ENCODE measurements around the gene ATP2A1.
"Not testable (repeated sequence)": the region's sequence is repeated elsewhere in the genome, so short reads cannot be mapped to it uniquely, and the experiment has no call there.

Gene ATP2A1

GRCh38 chr16:28880955-28881354 is 2.7 kb downstream of the ATP2A1 start:
- DNase-seq (ENCODE audit: low read depth in 1 of 2, low spot score in 1 of 2): no peak

- not testable (repeated sequence) for DNase-seq (ENCODE audit: low read depth in 1 of 2, low spot score in 1 of 2)
These were observed 3.3 kb downstream of the ATP2A1 start for GRCh38 chr16:28881565-28881964.

- DNase-seq (ENCODE audit: low read depth in 1 of 2, low spot score in 1 of 2): no peak
These were observed 4.4 kb downstream of the ATP2A1 start for GRCh38 chr16:28882551-28883160.

GRCh38 chr16:28883221-28883996 is 5.1 kb downstream of the ATP2A1 start:
- no peak for DNase-seq (ENCODE audit: low read depth in 1 of 2, low spot score in 1 of 2)

- DNase-seq (ENCODE audit: low read depth in 1 of 2, low spot score in 1 of 2): no peak
These were observed 5.8 kb downstream of the ATP2A1 start for GRCh38 chr16:28884045-28884444.

- no peak for DNase-seq (ENCODE audit: low read depth in 1 of 2, low spot score in 1 of 2)
These were observed 8.7 kb downstream of the ATP2A1 start for GRCh38 chr16:28886945-28887344.

GRCh38 chr16:28890355-28890754 is 12.1 kb downstream of the ATP2A1 start:
- DNase-seq (ENCODE audit: low read depth in 1 of 2, low spot score in 1 of 2): not testable (repeated sequence)

- no peak for DNase-seq (ENCODE audit: low read depth in 1 of 2, low spot score in 1 of 2)
These were observed 13.9 kb downstream of the ATP2A1 start for GRCh38 chr16:28891964-28892890.

- no peak for DNase-seq (ENCODE audit: low read depth in 1 of 2, low spot score in 1 of 2)
These were observed 15.0 kb downstream of the ATP2A1 start for GRCh38 chr16:28893291-28893690.

- no peak for DNase-seq (ENCODE audit: low read depth in 1 of 2, low spot score in 1 of 2)
These were observed 17.3 kb downstream of the ATP2A1 start for GRCh38 chr16:28895609-28896008.

GRCh38 chr16:28897826-28898225 is 19.5 kb downstream of the ATP2A1 start:
- DNase-seq (ENCODE audit: low read depth in 1 of 2, low spot score in 1 of 2): no peak

GRCh38 chr16:28898266-28898665 is 20.0 kb downstream of the ATP2A1 start:
- DNase-seq (ENCODE audit: low read depth in 1 of 2, low spot score in 1 of 2): no peak

- DNase-seq (ENCODE audit: low read depth in 1 of 2, low spot score in 1 of 2): no peak
These were observed 20.7 kb downstream of the ATP2A1 start for GRCh38 chr16:28898942-28899341.

- DNase-seq (ENCODE audit: low read depth in 1 of 2, low spot score in 1 of 2): no peak
These were observed 21.7 kb downstream of the ATP2A1 start for GRCh38 chr16:28899882-28900590.

- DNase-seq (ENCODE audit: low read depth in 1 of 2, low spot score in 1 of 2): no peak
These were observed 22.3 kb downstream of the ATP2A1 start for GRCh38 chr16:28900601-28901000.

GRCh38 chr16:28901862-28902261 is 23.6 kb downstream of the ATP2A1 start:
- no peak for DNase-seq (ENCODE audit: low read depth in 1 of 2, low spot score in 1 of 2)

- no peak for DNase-seq (ENCODE audit: low read depth in 1 of 2, low spot score in 1 of 2)
These were observed 24.6 kb downstream of the ATP2A1 start for GRCh38 chr16:28902909-28903308.

- no peak for DNase-seq (ENCODE audit: low read depth in 1 of 2, low spot score in 1 of 2)
These were observed 25.2 kb downstream of the ATP2A1 start for GRCh38 chr16:28903344-28904042.

GRCh38 chr16:28904363-28904762 is 26.1 kb downstream of the ATP2A1 start:
- no peak for DNase-seq (ENCODE audit: low read depth in 1 of 2, low spot score in 1 of 2)

GRCh38 chr16:28904828-28905227 is 26.5 kb downstream of the ATP2A1 start:
- DNase-seq (ENCODE audit: low read depth in 1 of 2, low spot score in 1 of 2): no peak
